MM.1S (cell line): Measurements from ENCODE around the gene PRKG1.

Experiments used
- DNase-seq: peaks from one replicate; pipeline ENCODE4 v3.0.0-alpha.2; 2015
- H2AFZ ChIP-seq: fragments of 300-600 bp; sonication (generic); 2 replicates; pipeline ENCODE4 v1.6.0; 2016; ENCODE audit warnings: antibody characterized with exemption, low read length
- H3F3A ChIP-seq: fragments of 300-600 bp; sonication (generic); 2 replicates; pipeline ENCODE4 v1.6.1; 2016; ENCODE audit warnings: mild to moderate bottlenecking, antibody characterized with exemption, low read length, moderate library complexity, mixed read lengths; ENCODE audit not compliant: insufficient read depth
- H3K27ac ChIP-seq: fragments of 300-600 bp; sonication (generic); 2 replicates; pipeline ENCODE4 v1.5.1; 2016; ENCODE audit warnings: mild to moderate bottlenecking, low read length
- H3K27me3 ChIP-seq: fragments of 300-600 bp; sonication (generic); replicated peaks from 2 replicates; pipeline ENCODE4 v1.6.0; 2016; ENCODE audit warnings: low read length; ENCODE audit not compliant: insufficient read depth
- H3K36me3 ChIP-seq: fragments of 300-600 bp; sonication (generic); replicated peaks from 2 replicates; pipeline ENCODE4 v1.6.1; 2016; ENCODE audit warnings: mild to moderate bottlenecking, low read length, mixed read lengths; ENCODE audit not compliant: insufficient read depth
- H3K4me1 ChIP-seq: fragments of 300-600 bp; sonication (generic); 2 replicates; pipeline ENCODE4 v1.6.1; 2016; ENCODE audit warnings: low read length, mixed read lengths
- H3K4me2 ChIP-seq: fragments of 300-600 bp; sonication (generic); 2 replicates; pipeline ENCODE4 v1.6.0; 2016; ENCODE audit warnings: low read depth, low read length
- H3K4me3 ChIP-seq: fragments of 300-600 bp; sonication (generic); 2 replicates; pipeline ENCODE4 v1.5.1; 2016; ENCODE audit warnings: low read length, mixed read lengths
- H3K79me2 ChIP-seq: fragments of 300-600 bp; sonication (generic); 2 replicates; pipeline ENCODE4 v1.6.1; 2016; ENCODE audit warnings: mixed run types, low read length, mixed read lengths
- H3K9ac ChIP-seq: fragments of 300-600 bp; sonication (generic); 2 replicates; pipeline ENCODE4 v1.6.1; 2016; ENCODE audit warnings: low read length, mixed read lengths
- H3K9me2 ChIP-seq: fragments of 300-600 bp; sonication (generic); replicated peaks from 2 replicates; pipeline ENCODE4 v1.6.1; 2016; ENCODE audit warnings: mild to moderate bottlenecking, low read length, mixed read lengths; ENCODE audit not compliant: insufficient read depth
- H3K9me3 ChIP-seq: fragments of 300-600 bp; sonication (generic); replicated peaks from 2 replicates; pipeline ENCODE4 v1.6.1; 2016; ENCODE audit warnings: mild to moderate bottlenecking, low read length, mixed read lengths; ENCODE audit not compliant: insufficient read depth
- H4K20me1 ChIP-seq: fragments of 300-600 bp; sonication (generic); 2 replicates; pipeline ENCODE4 v1.6.1; 2016; ENCODE audit warnings: mild to moderate bottlenecking, low read length, moderate library complexity, mixed read lengths; ENCODE audit not compliant: insufficient read depth
- CTCF ChIP-seq: fragments of 300-600 bp; sonication (generic); IDR thresholded peaks from 2 replicates; pipeline ENCODE4 v1.5.1; 2016; ENCODE audit warnings: antibody characterized with exemption, low read length, mixed read lengths
- EZH2 ChIP-seq: fragments of 300-600 bp; sonication (generic); optimal IDR thresholded peaks from 2 replicates; pipeline ENCODE3; 2017; ENCODE audit warnings: low read depth, mild to moderate bottlenecking, antibody characterized with exemption, low read length, mixed read lengths
- EZH2phosphoT487 ChIP-seq: fragments of 300-600 bp; sonication (generic); IDR thresholded peaks from 2 replicates; pipeline ENCODE4 v1.6.1; 2018; ENCODE audit warnings: antibody characterized with exemption, low read length

Gene PRKG1

GRCh38 chr10:51048792-51049191 lies 25.5 kb upstream of the PRKG1 start:
- Histone ChIP-seq H3K36me3 (no peaks in the 10 kb centered on the region), H3K9me3 (no peaks in the 10 kb centered on the region), H3K27me3 (no peaks in the 10 kb centered on the region), H2AFZ (no peak overlapping the region), H3K9me2 (no peaks in the 10 kb centered on the region), H4K20me1 (no peaks in the 10 kb centered on the region), H3K9ac (no peak overlapping the region), H3K27ac (no peak overlapping the region), H3K79me2 (no peaks in the 10 kb centered on the region), H3K4me2 (no peak overlapping the region), H3K4me3 (no peak overlapping the region), H3K4me1 (no peaks in the 10 kb centered on the region), H3F3A (no peaks in the 10 kb centered on the region)
- no peak for DNase-seq
- TF ChIP-seq EZH2phosphoT487: no peak
- TF ChIP-seq EZH2: no peak
- TF ChIP-seq CTCF: no peak

GRCh38 chr10:51052163-51052562 lies 22.1 kb upstream of the PRKG1 start:
- Histone ChIP-seq H3K9me2 (no peaks in the 10 kb centered on the region), H3K9me3 (no peaks in the 10 kb centered on the region), H3F3A (no peaks in the 10 kb centered on the region), H3K36me3 (no peaks in the 10 kb centered on the region), H3K4me2 (no peak overlapping the region), H3K9ac (no peak overlapping the region), H3K4me1 (no peaks in the 10 kb centered on the region), H3K79me2 (no peaks in the 10 kb centered on the region), H3K4me3 (no peak overlapping the region), H3K27me3 (no peaks in the 10 kb centered on the region), H4K20me1 (no peaks in the 10 kb centered on the region), H2AFZ (no peak overlapping the region), H3K27ac (no peak overlapping the region)
- TF ChIP-seq EZH2 (no peak), EZH2phosphoT487 (no peak), CTCF (no peak)
- DNase-seq: no peak

- Histone ChIP-seq H3F3A (no peaks in the 10 kb centered on the region), H3K9me3 (no peaks in the 10 kb centered on the region), H2AFZ (no peak overlapping the region), H3K27ac (no peak overlapping the region), H3K36me3 (no peaks in the 10 kb centered on the region), H4K20me1 (no peaks in the 10 kb centered on the region), H3K4me2 (no peak overlapping the region), H3K9ac (no peak overlapping the region), H3K4me1 (no peaks in the 10 kb centered on the region), H3K27me3 (no peaks in the 10 kb centered on the region), H3K9me2 (no peaks in the 10 kb centered on the region), H3K79me2 (no peaks in the 10 kb centered on the region), H3K4me3 (no peak overlapping the region)
- no peak for DNase-seq
- no peak for TF ChIP-seq EZH2phosphoT487
Measured at GRCh38 chr10:51057925-51058324, 16.4 kb upstream of the PRKG1 start.

GRCh38 chr10:51063166-51063565 lies 11.1 kb upstream of the PRKG1 start:
- H4K20me1 ChIP-seq: no peaks in the 10 kb centered on the region
- TF ChIP-seq EZH2 (no peak), CTCF (no peak), EZH2phosphoT487 (no peak)
- peaks cover 6% of the 10 kb centered on the region for H3K4me1 ChIP-seq
- H3K4me3 ChIP-seq: no peak overlapping the region
- H3K9ac ChIP-seq: no peak overlapping the region
- H2AFZ ChIP-seq: no peak overlapping the region
- no peaks in the 10 kb centered on the region for H3K9me2 ChIP-seq
- no peak overlapping the region for H3K27ac ChIP-seq
- no peaks in the 10 kb centered on the region for H3K79me2 ChIP-seq
- H3K9me3 ChIP-seq: no peaks in the 10 kb centered on the region
- H3K36me3 ChIP-seq: no peaks in the 10 kb centered on the region
- H3F3A ChIP-seq: no peaks in the 10 kb centered on the region
- no peak overlapping the region for H3K4me2 ChIP-seq
- H3K27me3 ChIP-seq: no peaks in the 10 kb centered on the region
- no peak for DNase-seq
